K562 (cell line): ENCODE results near the gene ITGAL. TPM values are rescaled to one million over a fixed set of nuclear protein-coding genes. Genes with fewer than 3 reads are reported as not detected.

Experiments used
- ARID1B ChIP-seq: fragments of 450-650 bp; IDR thresholded peaks from 2 replicates; pipeline ENCODE4 v1.6.1; 2016; ENCODE audit warnings: antibody characterized with exemption, mild to moderate bottlenecking, inconsistent platforms
- CHD2 ChIP-seq: IDR thresholded peaks from 2 replicates; pipeline ENCODE4 v1.6.1; 2011; ENCODE audit warnings: low read depth, low read length
- CREBBP ChIP-seq: IDR thresholded peaks from one replicate; pipeline ENCODE4 v1.6.1; 2012; ENCODE audit warnings: low read depth, mild to moderate bottlenecking, control low read depth, inconsistent platforms, low read length
- CTCFL ChIP-seq: IDR thresholded peaks from 2 replicates; pipeline ENCODE4 v1.6.1; 2011; ENCODE audit warnings: borderline replicate concordance, low read depth, mild to moderate bottlenecking, moderate library complexity, low read length; ENCODE audit not compliant: insufficient read depth, poor library complexity, severe bottlenecking
- DEAF1 ChIP-seq: fragments of 450-650 bp; formaldehyde crosslinking; IDR thresholded peaks from 2 replicates; pipeline ENCODE4 v1.4.0; 2020; ENCODE audit warnings: mild to moderate bottlenecking, moderate library complexity
- ERF ChIP-seq: fragments of 450-650 bp; formaldehyde crosslinking; IDR thresholded peaks from 2 replicates; pipeline ENCODE4 v1.4.0; 2020; ENCODE audit warnings: mild to moderate bottlenecking, mixed read lengths
- FOSL1 ChIP-seq: fragments of 200-800 bp; sonication (Bioruptor generic); conservative IDR thresholded peaks from 2 replicates; pipeline ENCODE4 v1.6.1; 2016; ENCODE audit warnings: missing genetic modification characterization, missing compliant biosample characterization
- FOXJ2 ChIP-seq: fragments of 200-800 bp; sonication (Bioruptor generic); IDR thresholded peaks from 2 replicates; pipeline ENCODE4 v1.6.1; 2016; ENCODE audit warnings: missing genetic modification characterization, missing compliant biosample characterization
- FOXP4 ChIP-seq: sonication (generic); formaldehyde crosslinking; IDR thresholded peaks from 2 replicates; pipeline ENCODE4 v1.8.0; 2022; ENCODE audit warnings: mild to moderate bottlenecking, missing genetic modification reagents, borderline replicate concordance
- HNRNPH1 ChIP-seq: fragments of 200-400 bp; formaldehyde crosslinking; optimal IDR thresholded peaks from 2 replicates; pipeline ENCODE3; 2017; ENCODE audit warnings: low read depth, mild to moderate bottlenecking, low read length, moderate library complexity
- MAFF ChIP-seq: IDR thresholded peaks from 2 replicates; pipeline ENCODE4 v1.6.1; 2012; ENCODE audit warnings: low read length, improper control_type of control experiment
- MED1 ChIP-seq: sonication (generic); formaldehyde crosslinking; IDR thresholded peaks from 2 replicates; pipeline ENCODE4 v1.8.1; 2023; ENCODE audit warnings: missing genetic modification reagents, borderline replicate concordance
- MLLT1 ChIP-seq, 2 experiments: fragments of 450-650 bp; IDR thresholded peaks; 2 replicates each; pipeline ENCODE4 v1.6.1; 2016
- MYNN ChIP-seq, 2 experiments: sonication (generic); formaldehyde crosslinking in 1 of 2; IDR thresholded peaks; 2 replicates each; pipeline versions ENCODE4 v1.5.0 to v1.6.1; 2016 to 2020; ENCODE audit warnings: antibody characterized with exemption in 1 of 2, missing genetic modification reagents in 1 of 2
- OTX1 ChIP-seq: fragments of 450-650 bp; formaldehyde crosslinking; IDR thresholded peaks from 2 replicates; pipeline ENCODE4 v1.4.0; 2022; ENCODE audit warnings: mild to moderate bottlenecking
- SMARCA5 ChIP-seq: fragments of 450-650 bp; IDR thresholded peaks from 2 replicates; pipeline ENCODE4 v1.6.1; 2016
- SRSF9 ChIP-seq: fragments of 200-400 bp; formaldehyde crosslinking; IDR thresholded peaks from 2 replicates; pipeline ENCODE4 v1.6.1; 2017; ENCODE audit warnings: low read depth, low read length, borderline replicate concordance
- TEAD4 ChIP-seq, 2 experiments: sonication (generic) in 1 of 2; formaldehyde crosslinking in 1 of 2; IDR thresholded peaks; 2 replicates each; pipeline versions ENCODE4 v1.6.1 to v1.8.0; 2012 to 2022; ENCODE audit warnings: borderline replicate concordance in 1 of 2, inconsistent platforms in 1 of 2, low read length in 1 of 2, mild to moderate bottlenecking in 1 of 2, missing genetic modification reagents in 1 of 2
- ZBTB1 ChIP-seq: sonication (generic); formaldehyde crosslinking; IDR thresholded peaks from 2 replicates; pipeline ENCODE4 v1.8.1; 2023; ENCODE audit warnings: missing genetic modification reagents, low read depth, mild to moderate bottlenecking, borderline replicate concordance
- ZNF274 ChIP-seq: IDR thresholded peaks from 2 replicates; pipeline ENCODE4 v1.6.1; 2011; ENCODE audit warnings: low read depth, mild to moderate bottlenecking, low read length, moderate library complexity, borderline replicate concordance
- polyA plus RNA-seq, 8 experiments: library from polyadenylated mRNA; depleted of rRNA in 4 of 8; stranded (reverse) in 5 of 8; unstranded in 3 of 8; fragments of >200 nt; fragmentation: Nextera tagmentation in 2 of 8; fragmentation: Illumina TruSeq in 1 of 8; extraction: Ambion mirVana in 2 of 8; extraction: Trizol in 1 of 8; gene quantifications; 2 replicates each; pipeline versions ENCODE4 v1.2.1 to v1.2.3, GENCODE V29; 2011 to 2014; ENCODE audit warnings: inconsistent platforms in 1 of 8, missing spikeins in 1 of 8
- total RNA-seq, 7 experiments: library from RNA; depleted of rRNA in 6 of 7; stranded (reverse); fragments of >200 nt in 6 of 7; fragmentation: Illumina TruSeq in 2 of 7; extraction: Trizol in 2 of 7; gene quantifications; 2 replicates each; pipeline versions ENCODE4 v1.2.1 to v1.2.3, GENCODE V29; 2011 to 2021; ENCODE audit warnings: low replicate concordance in 1 of 7

ITGAL gene
- total and polyA plus RNA-seq, 9 of the 15 experiments (the other 6 are each of a cell fraction or from before 2014, with no cell fraction given) = 0.01 to 0.53 TPM; not detected in 7

- TF ChIP-seq CTCFL (peak; percentile 97), CHD2 (peak; percentile 79), CREBBP (no peak), TEAD4 (IDR thresholded peaks at IDR 0.05; ENCODE audit: low read length) (no peak), TEAD4 (CRISPR knock-in tag; IDR thresholded peaks at IDR 0.05; ENCODE audit: borderline replicate concordance) (no peak), MAFF (no peak), SMARCA5 (no peak), OTX1 (no peak), SRSF9 (no peak), FOXP4 (CRISPR knock-in tag) (peak; percentile 19; the same call in 1 of the 2 replicates), ARID1B (no peak; the same call in 1 of the 2 replicates), ZNF274 (peak; percentile 52; the same call in 1 of the 2 replicates), ZBTB1 (CRISPR knock-in tag) (no peak), MYNN (IDR thresholded peaks at IDR 0.05) (no peak), MYNN (CRISPR knock-in tag; IDR thresholded peaks at IDR 0.05) (no peak), FOSL1 (peak; percentile 44; the same call in 1 of the 2 replicates), FOXJ2 (tag) (peak; percentile 78), DEAF1 (CRISPR knock-in tag) (no peak), ERF (CRISPR knock-in tag) (no peak), MED1 (CRISPR knock-in tag) (no peak), HNRNPH1 (no peak), MLLT1 (IDR thresholded peaks at IDR 0.05) (no peak; a peak in 3 of 4 replicates)
These were observed 26.9 kb upstream of the ITGAL start, which contains the start of gene SEPHS2 (continued) for GRCh38 chr16:30445408-30446202.
